ENCODE results near the gene KMO. TPM values are rescaled to one million over a fixed set of nuclear protein-coding genes. Genes with fewer than 3 reads are reported as not detected.

Gene KMO
- total and polyA plus RNA-seq, 2 of the 4 experiments (the other 2 are of a cell fraction) = not detected

DNA sequence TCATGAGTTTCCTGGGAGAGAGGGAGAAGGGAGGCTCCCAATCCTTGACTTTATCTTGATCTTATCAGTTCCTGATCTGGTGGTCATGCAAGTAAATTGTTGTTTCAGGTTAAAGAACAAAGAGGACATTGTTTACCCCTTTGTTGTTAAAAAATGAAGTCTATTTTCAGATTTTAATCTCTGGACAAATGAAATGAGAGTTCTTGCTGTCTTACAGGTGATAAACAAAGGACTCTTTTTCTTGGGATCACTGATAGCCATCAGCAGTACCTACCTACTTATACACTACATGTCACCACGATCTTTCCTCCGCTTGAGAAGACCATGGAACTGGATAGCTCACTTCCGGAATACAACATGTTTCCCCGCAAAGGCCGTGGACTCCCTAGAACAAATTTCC is 59.6 kb downstream of the KMO start:
- TF ChIP-seq BHLHE40 (IDR thresholded peaks at IDR 0.05; ENCODE audit: low read depth, low read length) (no peak), MAFK (IDR thresholded peaks at IDR 0.05; ENCODE audit: low read depth, low read length) (no peak)
- TF ChIP-seq, protein P1, sequence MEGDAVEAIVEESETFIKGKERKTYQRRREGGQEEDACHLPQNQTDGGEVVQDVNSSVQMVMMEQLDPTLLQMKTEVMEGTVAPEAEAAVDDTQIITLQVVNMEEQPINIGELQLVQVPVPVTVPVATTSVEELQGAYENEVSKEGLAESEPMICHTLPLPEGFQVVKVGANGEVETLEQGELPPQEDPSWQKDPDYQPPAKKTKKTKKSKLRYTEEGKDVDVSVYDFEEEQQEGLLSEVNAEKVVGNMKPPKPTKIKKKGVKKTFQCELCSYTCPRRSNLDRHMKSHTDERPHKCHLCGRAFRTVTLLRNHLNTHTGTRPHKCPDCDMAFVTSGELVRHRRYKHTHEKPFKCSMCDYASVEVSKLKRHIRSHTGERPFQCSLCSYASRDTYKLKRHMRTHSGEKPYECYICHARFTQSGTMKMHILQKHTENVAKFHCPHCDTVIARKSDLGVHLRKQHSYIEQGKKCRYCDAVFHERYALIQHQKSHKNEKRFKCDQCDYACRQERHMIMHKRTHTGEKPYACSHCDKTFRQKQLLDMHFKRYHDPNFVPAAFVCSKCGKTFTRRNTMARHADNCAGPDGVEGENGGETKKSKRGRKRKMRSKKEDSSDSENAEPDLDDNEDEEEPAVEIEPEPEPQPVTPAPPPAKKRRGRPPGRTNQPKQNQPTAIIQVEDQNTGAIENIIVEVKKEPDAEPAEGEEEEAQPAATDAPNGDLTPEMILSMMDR (conservative IDR thresholded peaks at IDR 0.05; ENCODE audit: low read depth, low read length) = no peak
- TF ChIP-seq, protein P2, sequence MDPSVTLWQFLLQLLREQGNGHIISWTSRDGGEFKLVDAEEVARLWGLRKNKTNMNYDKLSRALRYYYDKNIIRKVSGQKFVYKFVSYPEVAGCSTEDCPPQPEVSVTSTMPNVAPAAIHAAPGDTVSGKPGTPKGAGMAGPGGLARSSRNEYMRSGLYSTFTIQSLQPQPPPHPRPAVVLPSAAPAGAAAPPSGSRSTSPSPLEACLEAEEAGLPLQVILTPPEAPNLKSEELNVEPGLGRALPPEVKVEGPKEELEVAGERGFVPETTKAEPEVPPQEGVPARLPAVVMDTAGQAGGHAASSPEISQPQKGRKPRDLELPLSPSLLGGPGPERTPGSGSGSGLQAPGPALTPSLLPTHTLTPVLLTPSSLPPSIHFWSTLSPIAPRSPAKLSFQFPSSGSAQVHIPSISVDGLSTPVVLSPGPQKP (IDR thresholded peaks at IDR 0.05; ENCODE audit: borderline replicate concordance, low read depth, low read length) = no peak
- no peak overlapping the region for H3K23ac ChIP-seq (ENCODE audit: low read depth, low read length)
- no peak overlapping the region for H3K56ac ChIP-seq (ENCODE audit: extremely low read depth, insufficient read depth, low read length)
- no peak overlapping the region for H4K8ac ChIP-seq (ENCODE audit: low read depth in 2 of 2, low read length in 2 of 2)
- ChIA-PET CTCF (interaction anchor here (0.7 to 1.7 kb wide), 2 partner anchors 10 to 19 kb away, joined by 7 read pairs; no protein-coding TSS in a partner anchor), POLR2A (ENCODE audit: unreplicated experiment) (no interaction called here)
- H3K36me3 ChIP-seq (ENCODE audit: control insufficient read depth, insufficient read depth, low read length) = peaks cover 3% of the 10 kb centered on the region
- H4K5ac ChIP-seq (ENCODE audit: low read depth, low read length) = no peak overlapping the region
- H3K4me3 ChIP-seq (ENCODE audit: insufficient read depth, low read depth, low read length) = no peak overlapping the region
- no peak overlapping the region for H3K14ac ChIP-seq (replicated peaks; ENCODE audit: low read depth, low read length)
- no peak overlapping the region for H3K27ac ChIP-seq (ENCODE audit: insufficient read depth, low read length)
- H3K18ac ChIP-seq (ENCODE audit: low read depth, low read length) = no peak overlapping the region; the same call in 1 of the 2 replicates
- no peak overlapping the region for H2BK120ac ChIP-seq (ENCODE audit: low read depth, low read length)
- no peak overlapping the region for H4K91ac ChIP-seq (ENCODE audit: insufficient read depth, low read depth, low read length)
- peaks cover 6% of the 10 kb centered on the region for H3K4me1 ChIP-seq (ENCODE audit: control insufficient read depth, insufficient read depth, low read length)
- no peak overlapping the region for H2BK20ac ChIP-seq (ENCODE audit: low read depth, low read length)
- no peaks in the 10 kb centered on the region for H3K9me3 ChIP-seq (ENCODE audit: control insufficient read depth, insufficient read depth, low read length)
- no peak overlapping the region for H2AFZ ChIP-seq (replicated peaks; ENCODE audit: low read length, poor library complexity)
- WGBS, 2 experiments (ENCODE audit: extremely low coverage in 2 of 2, insufficient read length in 1 of 2) = no CpG with 5 or more reads among the region's 5 CpGs
- no peak overlapping the region for H2BK15ac ChIP-seq (ENCODE audit: low read depth, low read length)
- no TSS peak for BruUV-seq (replicated peaks)
- H3K9me1 ChIP-seq (ENCODE audit: insufficient read depth, low read length) = no peaks in the 10 kb centered on the region
- intact Hi-C loops (cut with micrococcal nuclease) (no loop called here), in situ Hi-C loops (cut with MboI; ENCODE audit: low sequenced_read_pairs) (no loop called here), dilution Hi-C loops (cut with HindIII; ENCODE audit: low sequenced_read_pairs, unreplicated experiment) (no loop called here)
- no peak for DNase-seq
- no peak overlapping the region for H2BK5ac ChIP-seq (ENCODE audit: low read depth, low read length, poor library complexity, severe bottlenecking)
- H3K27me3 ChIP-seq (ENCODE audit: control insufficient read depth, insufficient read depth, low read length) = no peaks in the 10 kb centered on the region
- no peak overlapping the region for H2AK5ac ChIP-seq (ENCODE audit: low read depth, low read length)
- no peak overlapping the region; the same call in 1 of the 2 replicates for H3K4me2 ChIP-seq (ENCODE audit: low read depth, low read length)
- no peak overlapping the region for H3K4ac ChIP-seq (ENCODE audit: low read depth, low read length)
- H4K20me1 ChIP-seq (ENCODE audit: insufficient read depth, low read length) = no peaks in the 10 kb centered on the region
- no peaks in the 10 kb centered on the region for H3K79me1 ChIP-seq (ENCODE audit: low read depth in 1 of 2, low read length in 2 of 2)
- H2AK9ac ChIP-seq (replicated peaks; ENCODE audit: low read depth, low read length, poor library complexity) = no peak overlapping the region
- H3K9ac ChIP-seq (ENCODE audit: low read depth, low read length) = no peak overlapping the region
- no peak for ATAC-seq (ENCODE audit: low read depth)

Measured in IMR-90 (cell line).